Islet precursor cell (in vitro differentiated cells): ENCODE measurements around the gene NKPD1.

ENCODE experiments used
- DNase-seq: peaks from one replicate; pipeline ENCODE4 v3.0.0-alpha.2; 2018

NKPD1 gene

GRCh38 chr19:45173816-45174215, 13.0 kb upstream of the NKPD1 start:
- DNase-seq = peak; percentile 88

GRCh38 chr19:45172611-45173208, 11.9 kb upstream of the NKPD1 start:
- DNase-seq = peak; percentile 47

DNA sequence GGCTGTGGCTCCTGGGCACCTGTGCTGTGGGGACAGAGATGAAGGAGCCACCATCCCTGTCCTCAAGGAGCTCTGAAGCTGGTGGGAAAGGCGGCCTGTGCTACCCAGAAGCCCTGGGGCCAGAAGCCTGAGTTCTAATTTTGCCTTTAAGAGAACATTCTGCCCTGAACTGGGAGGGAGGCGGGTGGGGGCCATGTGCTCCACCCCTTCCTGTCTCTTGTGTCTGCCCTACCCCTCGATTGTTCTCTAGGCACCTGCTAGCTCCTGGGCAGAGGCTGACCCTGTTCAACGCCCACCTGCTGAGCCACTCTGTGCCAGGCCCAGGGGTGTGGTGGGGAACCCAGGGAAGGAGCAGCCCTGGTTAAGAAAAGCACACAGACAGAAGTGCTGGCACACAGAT, 11.4 kb upstream of the NKPD1 start:
- no peak for DNase-seq

DNA sequence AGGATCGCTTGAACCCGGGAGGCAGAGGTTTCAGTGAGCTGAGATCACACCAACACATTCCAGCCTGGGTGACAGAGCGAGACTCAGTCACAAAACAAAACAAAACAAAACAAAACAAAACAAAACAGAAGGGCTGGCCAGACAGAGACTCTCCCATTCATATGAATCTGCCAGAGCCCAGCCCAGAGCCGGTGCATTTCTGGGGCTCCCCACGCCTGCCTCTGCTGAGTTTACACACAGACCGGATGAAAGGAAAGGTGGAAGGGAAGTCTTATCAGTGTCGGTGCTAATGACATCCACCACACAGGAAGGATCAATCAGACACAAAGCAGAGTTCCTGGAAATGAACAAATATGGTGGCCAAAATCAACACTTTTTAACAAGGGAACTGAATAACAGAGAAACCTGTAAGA, 10.4 kb upstream of the NKPD1 start:
- no peak for DNase-seq

DNA sequence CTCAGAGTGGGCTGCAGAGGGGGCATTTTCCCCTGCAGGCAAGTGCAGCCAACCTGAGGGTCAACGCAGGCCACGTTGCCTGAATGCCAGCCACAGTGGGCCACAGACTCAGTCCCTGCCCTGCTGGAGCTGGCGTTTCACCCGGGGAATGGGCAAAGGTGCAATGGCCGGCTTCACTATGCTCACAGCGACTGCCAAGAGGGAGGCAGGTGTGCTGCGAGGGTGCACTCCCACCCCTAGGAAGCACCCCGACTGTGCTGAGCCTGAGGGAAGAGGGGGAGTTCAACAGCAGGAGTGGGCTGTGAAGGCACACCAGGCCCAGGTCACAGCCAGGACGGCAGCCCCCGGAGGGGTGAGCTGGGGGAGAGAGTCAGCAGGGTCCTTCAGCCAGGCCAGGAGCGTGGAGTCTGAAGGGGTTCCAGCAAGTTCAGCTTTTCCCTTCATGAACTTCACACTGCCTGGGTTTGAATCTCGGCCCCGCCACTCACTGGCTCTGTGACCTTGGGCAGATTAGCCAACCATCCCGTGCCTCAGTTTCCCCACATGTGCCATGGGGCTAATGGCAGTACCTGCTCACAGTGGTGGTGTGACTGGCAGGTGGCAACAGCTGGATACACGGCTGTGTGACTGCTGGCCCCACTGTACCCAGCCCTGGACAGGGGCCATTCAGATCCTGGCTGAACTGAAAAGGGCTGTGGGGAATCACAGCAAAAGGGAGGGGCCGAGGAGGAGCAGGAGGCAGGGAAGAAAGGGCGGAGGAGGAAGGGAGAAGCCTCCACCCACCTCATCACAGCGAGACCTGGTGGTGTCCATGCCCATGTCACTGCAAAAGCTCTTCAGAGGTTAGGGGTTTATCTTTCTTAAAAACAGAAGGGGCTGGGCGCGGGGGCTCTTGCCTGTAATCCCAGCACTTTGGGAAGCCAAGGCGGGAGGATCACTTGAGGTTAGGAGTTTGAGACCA, 9.6 kb upstream of the NKPD1 start:
- peak; percentile 52 for DNase-seq

DNA sequence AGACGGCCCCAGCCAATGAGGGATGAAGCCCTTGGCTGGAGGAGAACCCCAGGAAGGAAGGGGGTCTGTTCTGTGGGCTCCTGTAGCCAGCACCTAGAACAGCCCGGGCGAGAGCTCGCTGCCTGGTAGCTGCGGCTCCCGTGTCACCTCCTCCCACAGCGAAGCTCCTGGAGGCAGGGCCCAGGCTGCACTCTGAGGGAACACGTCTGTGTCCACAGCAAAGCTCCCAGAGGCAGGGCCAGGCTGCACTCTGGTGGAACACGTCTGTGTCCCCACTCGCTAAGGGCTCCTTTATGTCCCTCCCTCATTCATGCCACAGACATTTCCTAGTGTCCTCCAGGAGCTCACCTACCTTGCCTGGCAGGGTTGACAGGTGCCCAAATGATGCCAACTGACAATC, 8.8 kb upstream of the NKPD1 start:
- peak; percentile 42 for DNase-seq

DNA sequence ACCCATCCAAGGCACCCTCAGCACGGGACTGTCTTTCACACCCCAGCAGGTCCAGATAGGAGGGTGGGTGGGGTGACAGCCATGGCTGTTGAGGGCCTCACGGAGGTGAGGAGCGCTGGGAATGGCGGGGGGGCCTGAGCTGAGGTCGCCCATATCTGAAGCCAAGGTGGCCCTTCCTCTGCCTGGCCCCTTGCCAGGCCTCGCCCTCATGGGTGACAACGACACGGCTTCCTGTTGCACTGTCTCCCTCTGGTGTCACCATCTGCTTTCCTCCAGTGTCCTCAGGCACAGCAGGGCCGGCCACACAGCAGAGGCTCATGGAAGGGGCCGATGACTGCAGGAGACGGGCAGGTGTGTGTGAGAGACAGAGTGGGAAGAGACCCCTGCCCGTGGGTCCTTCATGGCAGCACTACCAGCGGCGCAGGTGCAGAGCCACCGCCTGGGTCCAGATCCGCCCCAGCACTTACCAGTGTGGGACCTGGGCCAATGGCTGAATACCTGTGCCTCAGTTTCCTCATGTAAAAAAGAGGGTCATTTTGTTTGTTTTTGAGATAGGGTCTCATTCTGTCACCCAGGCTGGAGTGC, 8.1 kb upstream of the NKPD1 start:
- DNase-seq = peak; percentile 46

- no peak for DNase-seq
Measured at GRCh38 chr19:45166723-45167252, 6.0 kb upstream of the NKPD1 start.

- DNase-seq = peak; percentile 98
Measured at GRCh38 chr19:45164577-45165335, 4.0 kb upstream of the NKPD1 start.

- no peak for DNase-seq
Measured at GRCh38 chr19:45163751-45164460, 3.1 kb upstream of the NKPD1 start.

DNA sequence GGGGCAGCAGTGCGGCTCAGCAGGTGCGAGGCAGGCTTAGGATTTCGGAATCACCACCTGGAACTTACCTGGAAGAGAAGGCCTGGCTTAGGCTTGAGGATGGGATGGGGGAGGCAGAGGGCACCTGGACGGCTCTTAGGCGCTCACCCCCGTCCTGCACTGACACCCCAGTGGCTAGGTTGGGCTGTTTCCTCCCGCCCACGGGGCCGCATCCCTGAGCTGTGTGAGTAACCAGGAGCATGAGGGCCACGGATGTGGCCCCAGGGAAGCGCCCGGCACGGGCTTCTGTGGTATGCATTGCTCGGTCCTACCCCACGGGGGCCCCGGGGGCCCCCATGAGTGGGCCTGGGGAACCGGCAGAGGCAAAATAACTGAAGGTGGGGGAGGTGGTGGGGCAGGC, 2.4 kb upstream of the NKPD1 start:
- no peak for DNase-seq

DNA sequence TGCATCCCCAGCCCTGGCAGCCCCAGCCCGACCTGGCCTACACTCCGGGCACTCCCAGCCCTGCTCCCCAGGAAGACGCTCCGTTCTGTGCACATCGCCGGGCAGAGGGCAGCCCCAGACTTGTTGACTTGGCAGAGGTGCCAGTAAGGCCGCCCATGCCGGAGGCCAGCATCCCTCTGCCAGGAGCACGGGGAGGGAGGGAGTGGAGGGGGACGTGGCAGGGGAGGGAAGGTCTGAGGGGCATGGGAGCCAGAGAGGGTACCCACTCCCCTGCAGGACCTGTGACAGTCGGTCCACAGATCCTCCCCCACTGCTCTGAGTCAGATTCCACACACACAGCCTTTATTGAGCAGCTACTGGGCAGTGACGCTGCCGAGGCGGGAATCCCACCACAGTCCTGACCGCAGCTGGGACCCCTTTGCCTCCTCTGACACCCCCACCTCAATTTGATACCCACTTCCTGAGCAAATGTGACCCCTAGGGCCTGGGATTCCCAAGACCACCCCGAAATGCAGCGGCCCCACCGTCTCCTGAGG, 1.9 kb upstream of the NKPD1 start:
- no peak for DNase-seq

DNA sequence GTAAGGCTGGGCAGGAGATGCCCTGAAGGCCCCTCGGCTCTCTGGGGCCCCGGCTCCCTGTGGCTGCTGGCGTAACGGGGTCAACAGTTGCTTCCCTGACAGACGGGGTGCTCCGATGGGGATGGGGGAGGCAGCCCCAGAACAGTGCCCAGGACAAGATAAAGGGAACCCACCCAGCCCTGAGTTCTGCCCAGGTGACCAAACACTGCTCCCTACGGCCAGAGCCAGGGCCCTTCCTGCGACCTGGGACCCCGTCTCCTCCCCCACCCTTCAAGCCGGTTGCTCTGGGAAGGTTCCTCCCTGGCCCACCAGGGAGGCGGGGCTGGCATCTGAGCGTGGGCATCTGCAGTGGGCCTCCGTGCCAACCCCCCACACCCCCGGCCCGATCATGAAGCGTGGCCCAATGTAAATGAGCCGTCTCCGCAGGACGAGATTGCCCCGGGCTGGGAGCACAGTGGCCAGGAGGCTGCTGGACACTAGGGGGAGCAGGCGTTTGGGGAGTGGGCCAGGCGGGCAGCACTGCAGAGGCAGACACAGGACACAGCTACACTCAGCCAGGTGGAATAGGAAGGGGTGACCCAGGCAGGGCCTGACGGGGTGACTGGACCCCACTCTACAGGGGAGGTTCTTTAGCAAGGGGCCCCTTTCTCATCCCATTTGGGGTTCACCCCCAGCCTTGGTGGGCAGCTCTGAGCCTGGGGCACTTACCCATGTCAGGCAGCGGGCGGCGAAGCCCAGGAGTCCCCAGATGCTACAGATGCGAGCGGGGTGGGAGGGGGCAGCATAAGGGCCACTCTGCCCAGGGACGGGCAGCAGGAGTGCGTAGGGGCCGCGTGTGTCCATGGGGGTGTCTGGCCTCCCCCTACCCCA, 1.2 kb upstream of the NKPD1 start:
- DNase-seq = peak; percentile 87

DNA sequence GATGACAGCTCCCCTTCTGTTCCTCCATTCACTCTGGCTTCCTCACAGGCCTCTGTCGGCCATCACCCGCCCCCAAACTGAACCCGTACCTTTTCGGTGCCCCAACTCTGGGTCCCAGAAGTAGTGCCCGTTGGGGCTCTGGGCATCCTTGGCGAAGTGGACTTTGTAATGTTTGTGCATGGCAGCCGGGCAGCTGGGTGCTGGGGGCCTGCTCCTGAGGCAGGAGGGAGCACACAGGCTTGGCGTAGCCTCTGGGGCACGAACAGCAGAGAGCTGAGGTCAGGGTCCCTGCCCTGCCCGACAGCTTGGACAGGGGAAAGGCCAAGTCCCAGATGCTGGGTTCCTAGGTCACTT, 834 bp downstream of the NKPD1 start:
- no peak for DNase-seq

GRCh38 chr19:45159210-45159970, 1.4 kb downstream of the NKPD1 start:
- no peak for DNase-seq

GRCh38 chr19:45158503-45159209, 2.1 kb downstream of the NKPD1 start:
- DNase-seq = no peak

DNA sequence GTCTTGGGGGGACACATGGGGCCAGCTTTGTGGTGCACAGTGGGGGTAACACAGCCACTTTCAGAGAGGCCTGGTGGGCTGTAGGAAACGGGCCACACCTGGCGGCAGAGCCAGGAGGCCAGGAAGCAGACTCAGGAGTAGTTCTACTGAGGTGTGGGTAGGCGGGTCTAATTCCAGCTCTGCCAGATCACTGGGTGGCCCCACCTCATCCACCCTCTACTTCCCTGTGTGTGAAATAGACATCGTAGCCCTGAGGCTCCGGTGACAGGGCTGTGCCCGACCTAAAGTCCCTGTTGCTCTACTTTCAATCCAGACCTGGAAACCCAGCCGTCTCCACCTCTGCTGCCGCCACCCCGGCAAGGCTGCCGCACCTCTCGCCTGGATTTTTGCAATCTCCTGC, 4.0 kb downstream of the NKPD1 start:
- no peak for DNase-seq

DNA sequence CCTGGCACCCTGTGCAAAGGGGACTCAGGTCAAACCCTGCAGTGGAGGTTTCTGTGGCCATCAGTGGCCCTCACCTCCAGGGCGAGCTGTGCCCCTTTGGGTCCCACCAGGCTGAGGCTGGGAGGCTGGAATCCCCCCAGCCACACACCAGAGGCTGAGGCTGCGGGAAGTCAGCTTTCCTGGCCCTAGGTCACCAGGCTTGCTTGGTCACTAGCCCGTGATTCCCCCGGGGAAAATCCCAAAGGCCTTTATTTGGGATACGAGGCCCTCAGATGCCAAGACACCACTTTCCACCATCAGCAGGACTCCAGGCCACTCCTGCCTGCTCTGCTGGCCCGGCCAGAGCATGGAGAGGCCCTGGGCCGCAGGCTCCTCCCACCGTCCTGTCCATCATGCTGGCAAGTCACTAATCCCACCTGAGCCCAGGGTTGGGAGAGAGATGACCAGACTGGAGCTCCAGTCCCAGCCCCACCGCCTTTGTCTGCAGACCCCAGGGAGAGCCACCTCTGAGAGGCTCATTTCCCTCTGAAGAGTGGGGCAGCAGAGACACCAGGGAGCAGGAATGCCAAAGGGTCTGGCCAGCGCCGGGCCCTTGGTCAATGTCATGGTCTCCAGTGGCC, 4.7 kb downstream of the NKPD1 start:
- no peak for DNase-seq
